GM18868 (cell line): ENCODE measurements around the gene ARHGEF3.

Experiments used
- ATAC-seq: cut with Tn5 transposase; IDR thresholded peaks from one replicate; pipeline ENCODE4 v1.9.1; 2021; ENCODE audit warnings: mild to moderate bottlenecking, moderate library complexity; ENCODE audit not compliant: unreplicated experiment

The ARHGEF3 gene

GRCh38 chr3:56823984-56824703 is 22.4 kb upstream of the ARHGEF3 start:
- ATAC-seq: no peak

DNA sequence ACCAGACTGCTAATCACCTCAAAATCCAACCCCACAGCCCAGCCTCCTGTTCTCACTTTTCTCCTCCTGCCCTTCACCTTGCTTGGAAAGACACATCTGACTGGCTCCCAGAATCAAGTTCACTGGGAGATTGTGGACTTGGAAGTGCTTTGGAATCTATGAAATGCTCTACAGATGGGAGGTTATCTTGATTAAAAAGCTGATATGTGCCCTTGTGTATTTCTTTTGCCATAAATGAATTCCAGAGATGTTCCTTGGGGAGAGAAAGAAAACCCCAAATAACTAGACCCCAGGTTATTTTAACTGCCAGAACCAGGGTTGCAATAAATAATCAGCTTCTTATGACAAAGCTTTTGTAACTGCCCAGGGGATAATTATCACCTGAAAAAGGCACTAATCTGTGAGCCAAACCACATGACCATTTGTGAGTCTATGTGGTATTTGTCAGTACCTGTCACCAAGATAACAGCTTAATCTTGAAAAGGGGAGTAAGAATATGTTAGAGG is 21.7 kb upstream of the ARHGEF3 start:
- ATAC-seq: no peak

- ATAC-seq: no peak
Observed at GRCh38 chr3:56822501-56822900, 20.8 kb upstream of the ARHGEF3 start.

DNA sequence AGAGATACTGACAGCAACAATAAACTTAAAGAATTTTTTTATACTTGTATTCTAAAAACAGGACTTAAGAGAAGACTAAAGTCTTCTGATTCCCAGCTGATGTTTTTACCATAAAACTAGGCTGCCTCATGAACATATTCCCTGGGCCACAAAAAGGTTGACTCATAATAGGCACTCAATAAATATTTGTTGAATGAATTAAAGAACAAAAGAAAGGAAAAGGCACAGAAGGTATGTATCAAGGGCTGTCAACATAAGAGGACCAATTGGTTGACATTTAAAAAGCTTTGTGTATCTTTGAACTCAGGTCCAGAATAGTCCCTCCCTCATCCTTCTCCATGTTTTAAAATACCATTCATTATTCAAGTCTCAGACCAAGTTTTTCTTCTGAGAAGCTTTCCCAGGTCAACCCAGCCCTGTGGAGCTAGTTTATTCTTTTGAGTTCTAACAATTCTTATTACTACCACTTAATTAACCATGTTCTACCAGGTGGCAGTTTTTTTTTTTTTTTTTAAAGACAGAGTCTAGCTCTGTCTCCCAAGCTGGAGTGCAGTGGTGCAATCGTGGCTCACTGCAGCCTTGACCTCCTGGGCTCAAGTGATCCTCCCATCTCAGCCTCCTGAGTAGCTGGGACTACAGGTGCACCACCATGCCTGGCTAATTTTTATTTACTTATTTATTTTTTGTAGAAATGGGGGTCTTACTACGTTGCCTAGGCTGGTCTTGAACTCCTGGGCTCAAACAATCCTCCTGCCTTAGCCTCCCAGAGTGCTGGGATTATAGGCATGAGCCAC is 17.5 kb upstream of the ARHGEF3 start:
- ATAC-seq: no peak

DNA sequence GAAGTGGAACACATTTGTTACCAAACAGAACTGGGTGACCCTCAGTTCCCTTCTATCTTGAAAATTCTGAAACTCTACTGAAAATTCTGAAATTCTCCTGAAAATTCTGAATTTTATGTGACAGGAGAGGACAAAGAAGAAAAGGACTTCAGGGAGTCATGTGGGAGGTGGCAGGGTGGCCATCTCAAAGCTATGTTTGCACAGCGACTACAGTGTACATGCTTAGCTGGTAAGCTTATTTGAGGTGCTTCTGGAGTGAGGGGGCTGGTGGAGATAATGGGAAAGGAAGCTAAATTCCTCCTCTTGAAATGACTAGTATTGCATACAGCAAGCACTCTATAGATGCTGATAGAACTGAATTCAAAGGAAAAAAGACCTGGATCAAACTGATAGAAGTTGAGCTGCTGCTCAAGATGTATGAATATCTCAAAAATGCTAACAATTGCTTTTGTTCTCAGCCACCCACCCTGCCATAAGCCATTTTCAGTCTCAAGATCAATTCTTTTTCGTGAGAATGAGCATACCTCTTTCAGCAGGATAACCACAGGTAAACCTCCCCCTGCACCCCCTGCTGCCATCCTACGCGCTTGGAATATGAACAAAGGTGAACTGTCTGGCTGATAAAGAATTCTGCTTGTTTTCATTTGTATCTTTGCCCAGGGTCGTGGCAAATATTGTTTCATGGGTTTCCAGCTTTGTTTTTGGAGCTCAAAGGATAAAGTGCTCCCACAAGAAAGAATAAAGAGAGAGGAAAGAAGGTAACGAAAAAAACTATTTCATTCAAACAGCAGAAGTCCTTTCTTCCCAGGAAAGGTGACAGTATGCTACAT is 16.6 kb upstream of the ARHGEF3 start:
- ATAC-seq: no peak

DNA sequence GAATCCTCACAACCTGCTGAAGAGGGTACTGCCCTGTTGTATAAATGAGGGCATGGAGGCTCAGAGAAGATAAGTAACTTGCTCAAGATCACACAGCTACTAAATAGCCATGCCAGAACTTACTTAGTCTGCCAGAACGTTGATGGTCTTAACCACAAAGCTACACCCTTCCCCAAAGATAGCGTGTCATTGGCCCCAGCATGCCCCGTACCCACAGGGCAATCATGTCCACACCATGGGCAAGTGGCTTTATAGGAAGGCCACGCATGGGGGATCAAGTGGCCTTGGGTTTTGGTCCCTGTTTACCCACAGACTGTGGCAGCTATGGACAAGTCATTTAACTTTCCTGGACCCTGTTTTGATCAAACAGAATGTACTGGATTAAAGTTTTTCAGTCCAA is 15.9 kb upstream of the ARHGEF3 start:
- no peak for ATAC-seq

DNA sequence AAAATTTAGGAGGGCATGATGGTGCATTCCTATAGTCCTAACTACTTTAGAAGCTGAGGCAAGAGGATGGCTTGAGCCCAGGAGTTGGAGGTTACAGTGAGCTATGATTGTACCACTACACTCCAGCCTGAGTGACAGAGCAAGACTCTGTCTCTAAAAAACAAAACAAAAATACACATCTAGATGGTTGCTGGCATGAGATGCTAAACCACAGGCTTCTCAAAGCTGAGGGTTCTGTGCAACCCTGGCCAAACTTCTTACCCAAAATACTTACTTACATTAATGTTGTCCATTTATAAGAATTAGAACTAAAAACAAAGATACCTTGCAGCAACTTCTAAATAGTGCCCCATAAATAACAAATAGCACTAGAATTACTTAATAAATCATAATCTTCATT is 14.3 kb upstream of the ARHGEF3 start:
- ATAC-seq: no peak

DNA sequence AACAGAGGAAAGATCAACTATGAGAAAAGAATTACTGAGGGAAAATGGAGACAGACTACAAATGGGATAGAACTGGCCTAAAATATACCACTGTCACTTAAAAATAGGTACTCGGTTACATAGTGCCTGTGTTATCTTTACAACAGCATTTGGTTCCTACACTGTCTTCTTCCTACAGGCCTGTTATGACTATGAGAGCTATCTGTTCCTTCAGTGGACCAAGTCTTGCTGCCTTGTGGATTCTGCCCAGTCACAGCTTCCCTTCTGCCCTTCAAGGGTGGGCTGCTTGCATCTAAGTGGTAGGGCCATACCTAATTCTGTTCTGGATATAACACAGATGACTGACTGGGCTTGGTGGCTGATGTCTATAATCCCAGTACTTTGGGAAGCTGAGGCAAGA is 13.8 kb upstream of the ARHGEF3 start:
- ATAC-seq: no peak

DNA sequence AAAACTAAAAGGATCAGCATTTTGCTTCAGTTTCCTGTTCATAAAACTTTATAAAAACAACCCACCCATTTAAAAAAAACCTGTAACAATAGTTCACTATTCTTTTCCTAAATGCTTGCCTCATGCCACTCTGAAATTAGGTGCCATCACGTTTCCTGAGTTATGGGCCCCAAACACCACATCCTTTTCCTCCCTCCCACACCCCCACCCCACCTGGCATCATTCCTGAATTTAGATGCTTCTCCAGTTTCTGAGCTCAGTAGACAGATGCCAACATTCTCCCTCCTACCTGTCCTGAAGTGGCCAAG is 11.9 kb upstream of the ARHGEF3 start:
- ATAC-seq: no peak

GRCh38 chr3:56812754-56813652 is 11.3 kb upstream of the ARHGEF3 start:
- no peak for ATAC-seq

GRCh38 chr3:56811546-56812202 is 9.9 kb upstream of the ARHGEF3 start:
- no peak for ATAC-seq

- no peak for ATAC-seq
Observed at GRCh38 chr3:56810577-56811545, 9.1 kb upstream of the ARHGEF3 start.

DNA sequence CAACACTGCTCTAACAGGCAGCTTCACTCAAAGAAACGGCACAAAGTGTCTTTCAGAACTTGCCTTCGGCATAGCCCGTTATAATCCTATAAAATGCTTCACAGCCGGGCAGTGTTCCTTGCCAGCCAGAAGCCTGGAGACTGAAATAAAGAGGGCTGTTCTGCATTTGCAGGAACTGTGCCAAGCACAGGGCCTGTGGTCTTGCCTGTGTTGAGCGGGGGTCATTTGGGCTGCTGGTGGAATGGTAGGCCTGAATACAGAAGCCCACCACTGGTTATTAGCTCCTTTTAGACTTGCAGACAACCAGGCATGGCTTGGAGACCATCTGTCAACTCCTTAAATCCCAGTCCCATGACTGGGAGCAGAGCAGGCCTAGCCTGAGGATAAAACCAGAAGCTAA is 4.7 kb upstream of the ARHGEF3 start:
- ATAC-seq: no peak

DNA sequence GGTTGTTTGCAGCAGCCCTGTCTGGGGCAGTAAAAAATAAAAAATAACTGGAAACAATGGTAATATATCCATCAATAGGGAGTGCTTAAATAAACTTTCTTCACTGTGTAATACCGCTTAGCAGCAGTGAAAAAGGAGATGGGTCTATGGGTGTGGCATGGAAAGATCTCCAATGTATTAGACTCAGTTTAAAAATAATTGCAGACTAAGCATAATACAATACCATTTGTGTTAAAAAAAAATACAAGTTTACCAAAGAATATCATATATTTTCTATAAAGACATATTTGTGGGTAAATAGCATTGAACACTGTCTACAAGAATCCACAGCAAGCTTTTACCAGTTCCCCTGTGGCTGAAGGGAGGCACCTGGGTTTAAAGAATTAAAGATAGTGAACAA is 1.0 kb upstream of the ARHGEF3 start:
- no peak for ATAC-seq

DNA sequence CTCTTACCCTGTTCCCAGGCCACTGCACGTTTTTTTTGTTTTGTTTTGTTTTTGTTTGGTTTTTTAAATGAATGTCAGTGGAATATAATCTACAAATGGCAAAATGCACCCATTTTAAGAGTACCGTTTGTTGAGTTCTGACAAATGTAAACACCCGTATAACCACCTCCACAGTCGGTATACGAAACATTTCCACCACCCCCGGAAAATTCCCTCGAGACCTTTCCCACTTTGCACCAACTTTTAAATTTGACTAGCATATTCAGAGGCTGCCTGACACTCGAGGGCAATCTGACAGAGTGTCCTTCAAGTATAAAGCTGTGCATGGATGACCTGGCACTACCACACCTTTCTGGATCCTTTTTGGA is 613 bp upstream of the ARHGEF3 start:
- no peak for ATAC-seq

DNA sequence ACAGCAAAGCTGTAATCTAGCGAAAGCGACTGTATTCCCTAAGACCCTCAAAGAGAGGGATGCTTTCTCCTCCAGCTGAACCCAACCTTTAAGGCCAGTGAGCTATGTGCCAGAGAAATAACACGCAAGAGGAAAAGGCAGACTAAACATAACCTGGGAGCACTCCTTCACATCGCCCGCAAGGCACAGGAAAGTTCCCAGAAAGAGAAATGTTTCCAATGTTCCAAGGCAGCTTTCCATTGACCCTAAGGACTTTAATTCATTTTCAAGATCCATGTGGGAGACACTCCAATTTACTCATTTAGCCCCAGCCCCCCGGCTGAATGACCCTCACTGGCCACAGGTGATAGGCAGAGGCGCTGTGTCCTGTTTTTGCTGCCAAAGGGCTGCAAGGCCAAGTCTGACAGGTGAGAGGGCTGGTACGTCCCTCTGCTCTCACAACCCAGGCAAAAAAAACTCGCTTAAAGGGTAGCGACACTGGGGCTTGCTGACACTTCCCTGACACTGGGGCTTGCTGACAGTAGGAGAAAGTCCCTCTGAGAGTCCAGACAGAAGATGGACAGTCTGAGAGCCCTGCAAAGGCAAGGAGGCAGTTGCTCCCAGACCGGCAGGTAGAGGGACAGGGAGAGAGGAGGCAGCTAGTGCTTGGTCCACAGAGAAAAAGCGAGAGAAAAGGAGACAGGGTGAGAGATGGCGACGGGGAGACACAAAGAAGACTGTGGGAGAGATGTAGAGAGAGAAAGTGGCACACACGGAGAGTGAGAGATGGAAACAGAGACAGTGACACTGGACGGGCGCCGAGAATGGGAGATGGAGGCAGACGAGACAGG is 702 bp downstream of the ARHGEF3 start:
- peak; percentile 4 for ATAC-seq

- ATAC-seq: no peak
Observed at GRCh38 chr3:56800130-56800831, 1.5 kb downstream of the ARHGEF3 start.
